Hematopoietic multipotent progenitor cell treated with erythropoietin and hydrocortisone succinate and interleukin-3 and kit ligand, for 6 days (in vitro differentiated cells): Measurements from ENCODE around the gene SMIM29.

Experiments
- DNase-seq: peaks from one replicate; pipeline ENCODE4 v3.0.0-alpha.2; 2015

SMIM29 gene

DNA sequence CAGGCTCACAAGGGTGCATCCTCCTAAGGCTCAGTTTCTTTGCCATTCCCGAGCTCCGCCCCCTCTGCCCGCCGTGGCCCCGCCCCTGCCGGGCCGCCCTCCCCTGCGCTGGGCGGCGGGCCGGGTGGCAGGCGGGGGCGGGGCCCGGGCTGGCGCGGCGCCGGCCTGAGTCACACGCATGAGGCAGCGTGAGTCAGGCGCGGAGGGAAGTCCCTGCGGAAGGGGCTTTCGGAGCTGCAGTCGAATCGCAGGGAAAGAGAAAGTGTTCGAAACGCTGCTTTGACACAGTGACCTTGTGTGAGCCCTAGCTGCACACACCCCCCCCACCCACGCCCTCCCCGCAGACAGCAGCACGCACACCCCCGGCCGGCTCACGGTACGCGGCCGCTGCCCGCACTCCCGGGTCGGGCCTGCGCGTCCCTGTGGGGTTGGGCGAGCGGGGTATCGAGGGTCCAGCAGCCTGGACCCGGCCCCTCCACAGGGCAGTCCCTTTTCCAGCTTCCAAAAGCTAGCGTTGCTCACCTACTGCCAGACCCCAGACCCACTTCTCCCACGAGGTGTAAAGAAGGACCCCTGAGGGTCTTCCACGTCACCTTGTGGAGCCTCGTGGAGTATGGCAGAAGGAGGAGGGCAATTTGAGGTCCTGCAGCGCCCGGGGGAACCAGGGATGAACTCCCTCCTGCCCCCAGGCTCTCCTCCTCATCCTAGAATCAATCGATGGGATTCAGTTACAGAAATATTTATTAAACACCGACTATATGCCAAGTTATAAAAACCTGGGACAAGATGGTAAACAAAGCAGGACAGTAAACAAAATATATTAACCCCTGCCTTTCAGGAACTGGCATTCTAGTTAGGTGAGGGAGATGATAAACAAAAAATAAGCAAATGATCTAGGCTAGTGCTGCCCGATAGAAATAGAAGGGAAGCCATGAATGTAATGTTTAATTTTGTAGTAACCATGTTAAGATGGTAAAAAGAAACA is 24.6 kb downstream of the SMIM29 start:
- peak; percentile 95 for DNase-seq

DNA sequence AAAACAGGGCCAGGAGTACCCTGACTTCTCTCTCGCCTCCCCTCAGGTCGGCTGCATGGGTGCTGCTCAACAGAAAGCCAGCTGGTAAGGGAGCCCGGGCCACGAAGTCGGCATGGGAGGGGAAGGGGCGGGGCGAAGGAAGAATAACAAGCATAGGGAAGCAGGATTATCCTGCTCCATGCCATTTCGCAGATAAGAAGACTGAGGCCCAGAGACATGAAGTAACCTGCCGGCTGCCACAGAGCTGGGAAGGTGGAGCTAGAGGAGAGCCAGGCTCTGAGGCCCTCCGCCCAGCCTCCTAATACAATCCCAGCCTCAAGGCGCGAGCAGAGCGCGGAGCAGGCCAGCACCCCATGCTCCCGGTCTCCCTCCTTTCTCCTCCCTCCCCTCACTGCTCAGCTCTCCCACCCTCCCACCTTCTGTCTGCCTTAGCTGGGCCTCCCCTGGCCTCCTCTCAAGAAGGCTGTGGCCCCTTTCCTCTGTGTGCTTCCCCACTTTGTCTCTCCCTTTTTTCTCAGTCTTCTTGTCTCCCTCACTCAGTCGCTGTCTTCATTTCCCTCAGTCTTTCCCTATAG is 25.3 kb downstream of the SMIM29 start:
- peak; percentile 36 for DNase-seq

DNA sequence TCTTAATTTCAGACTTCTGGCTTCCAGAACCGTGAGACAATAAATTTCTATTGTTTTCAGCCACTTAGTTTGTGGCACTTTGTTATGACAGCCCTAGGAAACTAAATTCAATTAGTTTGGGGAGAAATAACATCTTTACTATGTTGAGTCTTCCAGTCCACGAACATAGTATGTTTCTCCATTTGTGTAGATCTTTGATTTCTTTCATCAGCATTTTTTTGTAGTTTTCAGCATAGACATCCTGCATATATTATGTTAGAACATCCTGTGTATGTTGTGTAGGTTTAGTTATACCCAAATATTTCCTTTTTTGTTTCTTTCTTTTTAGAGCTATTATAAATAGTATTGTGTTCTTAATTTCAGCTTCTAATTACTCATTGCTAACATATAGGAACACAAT is 30.1 kb downstream of the SMIM29 start:
- no peak for DNase-seq

DNA sequence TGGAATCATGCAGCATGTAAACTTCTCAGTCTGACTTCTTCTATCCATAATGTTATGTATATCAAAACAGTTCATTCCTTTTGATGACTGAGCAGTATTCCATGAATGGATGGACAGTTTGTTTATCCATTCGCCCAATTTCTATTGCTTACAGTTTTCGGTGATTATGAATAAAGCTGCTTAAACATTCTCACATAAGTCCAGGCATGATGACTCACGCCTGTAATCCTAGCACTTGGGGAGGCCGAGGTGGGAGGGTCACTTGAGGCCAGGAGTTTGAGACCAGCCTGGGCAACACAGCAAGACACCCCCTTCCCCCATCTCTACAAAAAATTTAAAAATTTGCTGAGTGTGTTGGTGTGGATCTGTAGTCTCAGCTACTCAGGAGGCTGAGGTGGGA is 35.0 kb downstream of the SMIM29 start:
- no peak for DNase-seq

DNA sequence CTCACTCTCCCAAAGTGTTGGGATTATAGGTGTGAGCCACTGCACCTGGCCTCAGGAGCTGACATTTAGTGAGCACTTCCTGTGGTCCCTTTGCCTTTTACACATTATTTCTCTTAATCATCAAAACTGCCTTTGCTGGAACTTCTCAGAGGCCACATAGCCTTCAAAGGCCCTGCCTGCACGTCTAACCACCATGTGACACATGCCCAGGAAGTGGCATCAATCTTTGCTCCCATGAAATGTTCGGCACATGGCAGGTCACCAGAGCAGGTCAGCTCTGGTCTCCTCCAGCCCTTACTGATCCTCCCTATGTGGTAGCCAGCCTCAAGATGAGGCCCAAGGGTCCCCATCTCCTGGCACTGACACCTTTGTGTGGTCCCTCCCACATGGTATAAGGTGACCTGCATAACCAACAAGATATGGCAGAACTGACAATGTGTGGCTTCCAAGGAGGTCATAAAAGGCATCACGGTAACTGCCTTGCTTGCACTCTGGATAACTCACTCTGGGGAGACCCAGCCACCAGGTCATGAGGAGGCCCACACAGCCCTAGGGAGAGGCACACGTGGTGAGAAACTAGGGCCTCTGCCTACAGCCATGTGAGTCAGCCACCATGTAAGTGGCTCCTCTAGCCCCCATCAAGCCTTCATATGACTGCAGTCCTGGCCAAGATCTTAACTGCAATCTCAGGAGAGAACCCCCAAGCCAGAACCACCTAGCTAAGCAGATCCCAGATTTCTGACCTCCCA is 40.9 kb downstream of the SMIM29 start:
- no peak for DNase-seq

DNA sequence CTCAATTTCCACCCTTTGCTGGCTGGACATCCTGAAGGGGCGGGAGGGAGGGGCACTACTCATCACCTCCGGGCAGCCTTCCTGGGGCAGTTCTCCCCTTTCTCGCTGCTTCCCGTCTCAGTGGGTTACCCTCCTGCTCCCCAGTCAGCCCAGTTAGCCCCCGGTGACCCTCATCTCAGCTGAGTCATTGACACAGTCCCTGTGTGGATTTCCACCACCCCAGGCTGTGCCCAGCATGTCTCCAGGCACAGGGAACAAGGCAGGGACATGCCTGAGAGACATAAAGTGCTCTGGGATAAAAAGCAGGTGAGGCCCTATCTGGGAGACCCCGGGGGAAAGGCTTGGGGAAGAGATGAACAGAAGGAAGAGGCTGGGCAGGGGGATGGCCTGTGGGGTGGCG is 42.1 kb downstream of the SMIM29 start:
- no peak for DNase-seq

DNA sequence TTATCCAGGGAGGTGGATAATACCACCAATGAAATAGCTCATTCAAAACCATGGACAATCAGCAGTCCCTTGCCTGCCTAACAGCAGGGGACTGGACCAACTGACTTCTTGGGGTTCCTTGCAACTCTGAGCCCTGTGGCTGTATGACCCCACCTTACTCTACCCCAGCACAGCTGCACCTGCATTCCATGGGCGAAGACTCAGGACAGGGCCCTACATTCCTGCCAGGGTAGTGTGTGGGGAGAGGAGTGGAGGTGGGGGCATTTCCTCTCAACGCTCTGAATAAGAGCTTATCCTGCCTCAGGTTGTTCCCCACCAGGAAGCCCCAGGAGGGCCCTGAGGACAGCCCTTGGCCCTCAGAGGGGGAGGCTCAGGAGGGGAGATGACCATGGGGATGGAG is 42.9 kb downstream of the SMIM29 start:
- DNase-seq, result no peak

DNA sequence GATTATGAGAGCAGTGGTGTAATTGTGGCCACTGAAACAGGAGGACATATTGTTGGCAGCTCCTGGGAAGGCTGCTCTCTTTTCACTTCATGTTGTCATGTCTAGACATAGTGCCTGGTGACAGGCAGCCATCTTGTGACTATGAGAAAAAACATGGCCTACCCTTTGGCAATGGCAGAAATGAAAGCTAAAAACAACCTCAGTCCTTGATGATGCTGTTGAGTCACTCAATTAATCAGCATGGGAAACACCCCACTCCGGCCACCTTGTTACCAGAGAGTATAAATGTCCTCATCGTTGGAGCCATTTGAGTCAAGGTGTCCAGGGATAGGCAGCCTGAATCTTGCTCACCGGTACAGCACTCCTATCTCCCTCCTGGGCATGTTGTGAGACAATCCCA is 43.3 kb downstream of the SMIM29 start:
- DNase-seq, result no peak

DNA sequence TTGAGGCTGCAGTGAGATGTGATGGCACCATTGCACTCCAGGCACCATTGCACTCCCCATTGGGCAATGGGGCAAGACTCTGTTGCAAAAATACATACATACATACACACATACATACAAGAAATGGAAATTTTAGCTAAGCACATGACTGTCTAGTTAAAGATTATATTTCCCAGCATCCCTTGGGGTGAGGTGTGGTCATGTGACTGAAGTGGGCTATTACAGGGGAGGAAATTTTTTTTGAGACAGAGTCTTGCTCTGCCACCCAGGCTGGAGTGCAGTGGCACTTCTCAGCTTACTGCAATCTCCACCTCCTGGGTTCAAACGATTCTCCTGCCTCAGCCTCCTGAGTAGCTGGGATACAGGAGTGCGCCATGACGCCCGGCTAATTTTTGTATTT is 44.1 kb downstream of the SMIM29 start:
- DNase-seq, result no peak

DNA sequence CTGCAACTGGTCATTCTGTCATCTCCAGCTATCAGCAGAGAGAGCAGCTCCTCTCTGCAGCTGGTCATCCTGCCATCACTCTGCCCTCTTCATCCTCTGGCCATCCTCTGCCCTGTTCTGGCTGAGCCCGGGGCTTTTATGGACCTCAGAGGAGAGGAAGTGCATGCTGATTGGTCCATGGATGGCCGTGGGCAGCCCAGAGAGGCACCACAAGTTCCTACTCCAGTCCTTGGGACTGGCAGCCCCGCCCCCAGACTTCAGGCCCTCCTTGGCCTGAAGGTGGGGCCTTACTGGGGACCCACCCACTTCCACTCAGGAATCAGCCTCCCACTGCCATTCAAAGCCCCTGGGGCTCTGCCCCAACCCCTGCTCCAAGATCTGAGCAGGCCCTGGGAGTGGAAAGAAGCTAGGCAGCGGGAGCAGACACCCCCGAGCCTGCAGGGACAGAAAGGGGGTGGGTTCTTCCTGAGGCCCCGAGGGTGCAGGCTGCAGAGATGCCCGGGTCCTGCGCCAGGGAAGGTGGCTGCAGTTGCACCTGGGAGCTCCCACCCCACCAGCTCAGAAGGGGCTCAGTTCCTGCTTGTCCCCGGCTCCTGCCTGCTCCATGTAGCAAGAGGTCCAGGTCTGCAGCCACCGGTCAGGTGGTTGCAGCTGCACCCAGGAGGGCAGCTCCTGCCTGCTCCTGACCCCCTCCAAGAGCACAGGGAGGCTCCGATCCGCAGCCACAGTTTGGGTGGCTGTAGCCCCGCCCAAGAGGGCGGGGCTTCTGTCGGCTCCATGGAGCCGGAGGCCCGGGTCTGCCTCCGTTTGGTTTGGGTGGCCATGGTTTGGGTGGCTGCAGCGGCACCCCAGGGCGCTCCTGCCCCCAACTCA is 46.2 kb downstream of the SMIM29 start:
- DNase-seq, result no peak

DNA sequence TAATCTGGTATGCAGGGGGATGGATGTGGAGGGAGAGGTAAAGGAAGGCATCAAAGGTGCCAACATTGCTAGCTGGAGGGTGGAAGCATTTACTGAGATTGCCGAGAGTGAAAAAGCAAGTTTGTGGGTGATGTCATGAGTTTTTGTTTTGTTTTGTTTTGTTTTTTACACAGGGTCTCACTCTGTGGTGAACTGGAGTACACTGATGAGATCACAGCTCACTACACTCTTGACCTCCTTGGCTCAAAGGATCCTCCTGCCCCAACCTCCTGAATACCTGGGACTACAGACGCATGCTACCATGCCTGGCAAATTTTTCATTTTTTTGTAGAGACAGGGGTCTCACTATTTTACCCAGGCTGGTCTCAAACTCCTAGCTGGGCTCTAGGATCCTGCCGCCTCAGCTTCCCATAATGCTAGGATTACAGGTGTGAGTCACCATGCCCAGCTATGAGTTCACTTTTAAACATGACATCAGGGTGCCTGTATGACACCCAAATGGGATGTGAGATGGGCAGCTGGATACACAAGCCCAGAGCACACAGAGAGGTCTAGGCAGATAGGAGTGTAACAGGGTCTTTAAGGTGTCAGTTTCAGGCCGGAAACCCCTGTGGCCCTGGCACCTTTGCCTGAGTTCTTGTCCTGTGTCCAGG is 47.2 kb downstream of the SMIM29 start:
- no peak for DNase-seq

DNA sequence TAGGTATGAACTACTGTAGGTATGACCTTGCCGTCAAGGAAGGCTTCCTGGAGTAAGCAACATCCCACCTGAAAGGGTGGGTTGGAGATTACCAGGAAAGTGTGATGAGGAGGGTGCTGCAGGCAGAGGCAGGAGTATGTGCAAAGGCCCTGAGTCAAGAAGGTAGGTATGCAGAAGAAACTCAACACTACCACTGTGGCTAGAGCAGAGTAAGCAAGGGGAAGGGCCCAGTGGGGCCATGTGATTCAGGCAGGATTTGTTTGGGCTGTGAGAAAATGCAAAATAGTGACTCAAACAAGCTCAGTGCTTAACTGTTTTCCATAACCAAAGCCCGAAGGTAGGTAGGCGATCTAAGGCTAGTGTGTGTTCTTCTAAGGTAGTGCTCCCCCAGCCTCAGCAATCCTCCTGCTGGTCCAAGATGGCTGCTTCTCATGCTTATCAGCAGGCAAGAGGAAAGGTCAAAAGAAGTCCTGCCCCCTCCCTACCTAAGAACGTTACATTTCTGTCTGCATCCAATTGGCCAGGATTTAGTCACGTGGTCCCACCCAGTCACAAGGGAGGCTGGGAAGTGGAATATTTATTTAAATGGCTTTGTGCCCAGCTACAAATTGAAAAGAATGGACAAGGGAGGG is 48.4 kb downstream of the SMIM29 start:
- no peak for DNase-seq

DNA sequence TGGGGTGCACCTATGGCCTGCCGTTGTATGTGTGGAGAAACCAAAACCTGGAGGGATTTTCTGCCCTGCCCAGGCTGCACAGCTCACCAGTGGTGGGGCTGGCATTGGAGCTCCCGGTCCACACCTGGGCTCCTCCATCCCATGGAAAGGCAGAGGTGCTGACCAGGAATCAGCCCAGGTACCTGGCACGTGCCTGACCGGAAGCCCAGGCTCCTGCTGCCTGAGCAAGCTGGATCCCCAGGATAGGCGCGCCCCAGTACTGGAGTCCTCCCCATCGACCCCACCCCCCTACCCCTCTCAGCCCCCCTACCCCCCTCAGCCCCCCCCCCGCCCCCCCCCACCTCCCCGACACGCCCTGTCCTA is 52.0 kb downstream of the SMIM29 start:
- no peak for DNase-seq
